HG03565 (cell line): ENCODE results near the gene CRLF1.
"Not testable (repeated sequence)": the region's sequence is repeated elsewhere in the genome, so short reads cannot be mapped to it uniquely, and the experiment has no call there.

ENCODE experiments used
- ATAC-seq: cut with Tn5 transposase; IDR thresholded peaks from one replicate; pipeline ENCODE4 v1.9.1; 2021; ENCODE audit warnings: mild to moderate bottlenecking, moderate library complexity; ENCODE audit not compliant: unreplicated experiment

The CRLF1 gene

DNA sequence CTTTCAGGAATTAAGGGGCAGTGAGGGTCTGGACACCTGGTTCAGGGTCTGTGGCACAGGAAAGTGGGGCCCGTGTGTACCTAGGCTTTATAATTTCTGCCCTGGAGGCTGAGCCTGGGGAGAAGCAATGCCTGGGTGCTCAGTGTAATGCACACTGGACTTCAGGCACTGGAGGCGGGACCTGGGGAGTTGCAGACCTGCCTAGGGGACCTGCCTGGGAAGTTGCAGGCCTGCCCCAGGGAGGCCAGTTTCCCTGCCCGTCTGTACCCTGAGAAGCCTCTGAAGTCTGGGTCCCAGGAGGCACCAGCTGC, 3.6 kb upstream of the CRLF1 start:
- ATAC-seq: no peak

- ATAC-seq: no peak
Measured at GRCh38 chr19:18609717-18610051, 3.1 kb upstream of the CRLF1 start.

DNA sequence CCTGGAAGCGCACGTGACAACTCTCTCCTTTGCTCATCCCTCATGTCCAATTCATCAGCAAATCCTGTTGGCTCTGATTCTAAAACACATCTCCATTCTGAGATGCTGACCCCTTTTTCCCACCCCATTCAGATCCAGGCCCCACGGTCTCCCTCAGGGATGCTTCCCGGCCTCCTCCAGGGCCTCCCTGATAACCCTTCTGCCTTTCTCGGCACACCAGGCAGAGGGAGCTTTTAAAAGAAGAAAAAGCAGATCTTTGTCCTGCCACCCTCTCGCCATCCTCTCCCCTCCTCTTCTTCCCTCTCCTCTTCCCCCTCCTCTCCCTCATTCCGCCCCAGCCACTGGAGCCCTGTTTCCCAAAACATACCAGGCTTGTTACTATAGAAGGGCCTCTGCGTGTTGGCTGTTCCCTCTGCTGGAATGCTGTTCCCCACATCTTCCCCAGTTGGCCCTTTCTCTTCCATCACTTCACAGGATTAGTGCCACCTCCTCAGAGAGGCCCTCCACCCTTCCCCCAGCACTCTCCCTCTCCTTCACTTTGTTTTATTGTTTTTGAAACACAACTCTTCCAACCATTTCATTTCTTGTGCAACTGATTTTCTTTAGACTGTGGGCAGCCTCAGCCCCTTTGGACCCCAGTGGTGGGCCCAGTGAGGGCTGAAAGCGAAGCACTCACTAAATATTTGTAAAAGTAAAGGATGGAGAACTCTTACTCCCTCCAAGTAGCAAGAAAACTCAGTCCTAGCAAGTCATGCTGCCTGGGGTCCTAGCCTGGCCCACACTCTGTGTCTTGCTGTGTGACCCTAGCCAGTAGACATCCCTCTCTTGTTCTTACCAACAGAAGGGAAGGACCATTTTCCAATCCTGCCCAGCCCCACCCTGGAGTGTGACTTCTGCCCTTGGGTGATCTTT, 2.5 kb upstream of the CRLF1 start:
- no peak for ATAC-seq

GRCh38 chr19:18608102-18608804, 1.7 kb upstream of the CRLF1 start:
- no peak for ATAC-seq

DNA sequence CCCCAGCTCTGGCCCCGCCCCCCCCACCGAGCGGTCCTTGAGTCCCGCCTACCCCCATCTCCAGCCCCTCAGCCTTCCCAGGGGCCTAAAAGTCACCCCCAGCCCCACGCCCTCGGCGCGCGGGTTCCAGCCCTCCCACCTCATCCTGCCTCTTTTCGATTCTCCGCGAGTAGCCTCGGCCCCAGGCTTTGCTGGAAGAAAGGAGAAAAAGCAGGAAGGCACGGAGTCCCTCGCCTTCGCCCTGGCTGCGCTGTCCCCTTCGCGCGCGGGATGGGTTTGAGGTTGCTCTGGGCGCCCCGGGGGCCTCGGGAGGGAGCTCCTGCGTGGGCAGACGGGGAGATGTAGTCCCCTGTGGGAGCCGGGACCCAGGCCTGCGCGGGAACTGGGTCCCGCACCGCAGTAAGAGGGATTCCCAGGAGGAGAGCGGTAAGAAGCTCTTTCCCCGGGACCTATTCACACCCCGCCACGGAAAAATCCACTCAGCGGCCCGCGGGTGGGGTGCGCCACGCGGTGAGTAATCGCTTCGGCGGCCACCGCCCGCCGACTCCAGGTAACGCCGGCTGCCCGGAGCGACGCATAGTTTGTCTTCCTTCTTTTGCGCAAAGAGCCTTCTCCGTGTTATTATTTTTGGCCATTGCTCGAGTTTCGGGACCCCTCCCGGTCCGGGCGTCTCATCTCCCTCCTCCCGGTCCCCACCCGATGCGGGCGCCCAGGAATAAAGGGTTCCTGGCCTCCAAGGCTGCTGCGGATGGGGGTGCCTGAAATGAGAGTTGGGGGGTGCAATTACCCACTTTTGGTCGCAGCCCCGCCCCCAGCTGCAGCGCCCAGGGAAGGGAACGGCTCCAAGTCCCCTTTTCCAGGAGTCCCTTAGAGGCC, 865 bp upstream of the CRLF1 start:
- no peak for ATAC-seq

DNA sequence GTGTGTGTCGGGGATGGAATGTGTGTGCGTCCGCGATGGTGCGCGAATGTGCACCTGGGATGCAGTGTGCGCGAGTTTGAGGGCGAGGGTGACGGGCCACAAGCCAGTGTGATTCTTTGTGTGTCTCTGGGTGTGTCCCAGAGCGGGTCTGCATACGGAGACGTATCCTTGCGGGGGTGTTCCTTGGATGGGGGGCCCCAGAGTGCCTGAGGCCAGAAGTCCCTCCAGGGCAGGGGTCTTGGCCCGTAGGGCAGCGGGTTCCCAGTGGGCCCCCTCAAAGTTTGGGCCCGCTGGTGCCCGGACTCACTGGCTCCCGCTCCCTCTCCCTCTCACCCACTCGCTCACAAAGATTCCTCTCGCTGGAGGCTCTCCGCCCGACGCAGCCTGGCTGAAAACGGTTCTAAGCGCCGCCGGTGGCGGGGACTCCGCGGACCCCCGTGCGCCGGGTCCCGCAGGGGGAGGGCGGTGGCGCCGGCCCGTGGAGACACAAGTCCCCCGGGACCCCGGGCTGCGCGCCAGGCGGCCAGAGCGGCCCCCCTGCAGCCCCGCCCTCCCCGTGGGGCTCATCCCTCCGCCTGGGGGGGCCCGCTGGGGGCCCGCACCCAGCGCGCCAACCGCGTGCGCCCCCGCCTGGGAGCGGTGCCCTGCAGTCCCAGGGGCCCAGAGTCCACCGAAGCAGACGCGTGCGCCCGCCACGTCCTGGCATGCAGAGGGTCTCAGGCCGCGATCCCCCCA, 886 bp downstream of the CRLF1 start:
- ATAC-seq: no peak

- ATAC-seq: no peak
Measured at GRCh38 chr19:18605196-18605545, 1.4 kb downstream of the CRLF1 start.

DNA sequence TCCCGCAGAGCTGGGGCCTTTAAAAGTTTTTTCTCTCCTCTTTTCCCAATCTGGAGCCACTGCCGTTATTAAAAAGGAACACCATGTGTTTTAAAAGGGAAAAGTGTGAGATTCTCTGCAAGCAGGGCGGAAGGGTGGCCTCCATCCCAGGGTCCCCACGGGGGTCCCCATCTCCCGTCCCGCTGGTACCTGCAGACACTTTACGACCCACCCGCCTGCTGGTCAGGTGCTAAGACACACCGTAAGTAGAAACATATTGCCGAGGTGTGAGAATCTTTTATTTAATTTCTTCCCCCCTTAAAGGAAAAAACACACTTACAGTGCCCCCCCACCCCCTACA, 1.8 kb downstream of the CRLF1 start:
- ATAC-seq: no peak

GRCh38 chr19:18603958-18604819, 2.4 kb downstream of the CRLF1 start:
- no peak for ATAC-seq

DNA sequence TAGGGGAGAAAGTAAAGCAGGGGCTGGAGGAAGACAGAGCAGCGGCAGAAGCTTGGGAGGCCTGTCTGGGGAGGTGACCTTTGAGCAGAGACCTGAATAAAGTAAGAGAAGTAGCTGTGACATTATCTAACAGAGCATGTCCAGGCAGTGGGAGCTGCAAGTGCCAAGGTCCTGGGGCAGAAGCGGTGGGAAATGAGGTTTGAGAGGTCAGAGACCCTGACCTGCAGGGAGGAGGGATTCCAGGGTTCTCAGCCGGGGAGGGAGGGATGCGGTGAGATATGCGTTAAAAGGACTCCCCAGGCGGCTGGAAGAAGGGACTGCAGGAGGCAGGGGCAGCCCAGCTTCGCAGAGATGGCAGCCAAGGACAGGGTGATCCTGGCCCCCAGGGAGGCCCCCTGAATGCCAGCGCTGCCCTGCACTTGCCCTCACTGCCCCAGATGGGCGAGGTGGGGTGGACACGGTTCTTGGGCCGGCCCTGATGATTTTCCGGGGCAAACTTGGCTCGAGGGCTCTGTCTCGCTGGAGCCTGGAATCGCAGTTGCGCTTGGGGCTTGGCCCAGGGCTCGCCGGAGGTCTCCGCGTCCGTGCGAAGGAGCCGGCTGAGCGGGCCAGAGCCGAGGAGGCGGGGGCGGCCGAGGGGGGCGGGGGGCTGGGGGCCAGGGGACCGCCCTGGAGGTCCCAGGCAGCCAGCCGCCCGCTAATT, 3.2 kb downstream of the CRLF1 start:
- no peak for ATAC-seq

DNA sequence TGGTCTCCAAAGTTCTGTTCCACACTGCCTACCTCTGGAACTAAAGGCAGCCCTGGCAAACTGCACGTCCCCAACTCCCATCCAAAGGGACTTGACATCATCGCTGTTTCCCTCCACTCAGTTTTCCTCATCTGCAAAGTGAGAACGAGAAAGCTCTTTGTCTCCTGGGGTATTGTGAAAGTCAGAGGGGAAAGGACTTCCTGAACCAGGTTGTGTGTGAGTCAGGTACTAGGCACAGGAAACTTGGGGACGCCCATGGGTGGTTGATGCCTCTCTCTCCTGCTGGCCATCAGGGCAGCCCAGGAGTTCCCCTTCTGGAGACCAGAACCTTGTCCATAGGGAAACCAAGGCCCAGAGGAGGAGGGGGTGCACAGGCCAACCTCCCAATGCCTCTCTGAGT, 4.7 kb downstream of the CRLF1 start:
- ATAC-seq: no peak

DNA sequence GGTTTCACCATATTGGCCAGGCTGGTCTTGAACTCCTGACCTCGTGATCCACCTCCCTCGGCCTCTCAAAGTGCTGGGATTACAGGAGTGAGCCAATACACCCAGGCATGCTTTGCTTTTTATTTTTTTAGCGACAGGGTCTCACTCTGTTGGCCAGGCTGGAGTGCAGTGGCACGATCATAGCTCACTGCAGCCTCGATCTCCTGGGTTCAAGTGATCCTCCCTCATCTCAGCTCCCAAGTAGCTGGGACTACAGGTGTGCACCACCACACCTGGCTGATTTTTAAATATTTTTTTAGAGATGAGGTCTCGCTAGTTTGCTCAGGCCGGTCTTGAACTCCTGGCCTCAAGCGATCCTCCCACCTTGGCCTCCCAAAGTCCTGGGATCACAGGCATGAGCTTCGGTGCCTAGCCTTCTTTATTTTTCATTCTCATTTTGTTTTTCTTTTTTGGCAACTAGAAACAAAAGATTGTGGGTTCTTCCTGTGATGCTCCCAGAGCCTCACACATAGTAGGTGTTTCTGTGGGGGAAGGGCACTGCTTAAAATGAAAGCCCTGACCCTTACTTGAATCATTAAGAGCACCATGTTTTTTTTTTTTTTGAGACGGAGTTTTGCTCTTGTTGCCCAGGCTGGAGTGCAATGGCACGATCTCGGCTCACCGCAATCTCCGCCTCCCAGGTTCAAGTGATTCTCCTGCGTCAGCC, 5.8 kb downstream of the CRLF1 start:
- not testable (repeated sequence) for ATAC-seq

DNA sequence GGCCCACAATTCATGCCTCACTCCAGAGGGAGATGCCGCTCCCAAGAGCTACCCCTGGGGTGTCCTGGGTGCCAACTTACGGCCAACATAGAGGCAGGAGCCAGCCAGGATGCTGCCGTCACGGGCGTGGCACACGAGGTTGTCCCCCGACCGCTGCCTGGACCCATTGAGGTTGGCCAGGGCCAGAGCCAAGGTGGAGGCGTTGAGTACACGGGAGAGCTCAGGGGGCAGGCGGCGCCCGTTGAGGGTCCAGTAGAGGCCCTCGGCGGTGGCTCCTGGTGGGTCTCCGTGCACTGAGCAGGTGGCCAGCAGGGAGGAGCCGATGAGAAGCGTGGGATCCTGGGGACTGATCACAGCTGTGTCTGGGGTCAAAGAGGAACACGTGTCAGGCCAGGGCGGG, 7.1 kb downstream of the CRLF1 start:
- no peak for ATAC-seq

DNA sequence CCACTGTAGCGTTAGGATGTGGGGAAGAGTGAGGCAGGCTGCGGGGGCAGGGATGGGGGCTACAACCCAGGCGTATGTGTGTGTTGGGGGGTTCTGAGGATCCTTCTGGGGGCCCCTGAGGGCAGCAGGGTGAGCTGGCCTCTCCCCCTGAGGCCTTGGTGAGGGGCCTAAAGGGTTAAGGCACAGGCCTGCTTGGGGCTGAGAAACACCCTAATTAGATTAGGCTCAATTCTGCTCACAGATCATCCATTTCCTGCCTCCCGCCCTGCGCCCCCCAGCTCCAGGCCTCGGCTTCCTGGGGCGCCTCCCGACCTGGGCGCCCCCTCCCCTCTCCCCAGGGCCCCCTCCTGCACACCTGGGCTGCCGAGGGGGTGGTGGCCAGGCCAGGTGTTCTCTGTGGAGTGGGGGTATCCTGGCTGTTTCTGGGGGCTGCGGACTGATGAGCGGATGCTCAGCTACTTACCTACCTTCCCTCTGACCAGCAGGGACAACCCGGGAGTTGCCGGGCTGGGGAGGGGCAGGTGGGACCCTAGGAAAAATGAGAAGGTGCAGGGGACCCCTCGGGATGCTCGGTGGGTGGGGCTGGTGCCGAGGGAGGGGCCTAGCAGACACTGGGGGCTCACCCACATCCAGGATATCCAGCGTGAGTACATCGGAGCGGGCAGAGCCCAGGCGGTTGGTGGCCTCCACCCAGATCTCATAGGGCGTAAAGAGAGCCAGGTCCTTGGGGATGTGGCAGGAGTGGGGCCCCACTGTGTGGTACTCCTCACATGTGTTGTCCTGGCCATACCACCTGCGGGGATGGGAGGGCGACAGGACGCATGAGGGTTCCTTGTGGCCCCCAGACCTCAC, 8.6 kb downstream of the CRLF1 start:
- no peak for ATAC-seq

DNA sequence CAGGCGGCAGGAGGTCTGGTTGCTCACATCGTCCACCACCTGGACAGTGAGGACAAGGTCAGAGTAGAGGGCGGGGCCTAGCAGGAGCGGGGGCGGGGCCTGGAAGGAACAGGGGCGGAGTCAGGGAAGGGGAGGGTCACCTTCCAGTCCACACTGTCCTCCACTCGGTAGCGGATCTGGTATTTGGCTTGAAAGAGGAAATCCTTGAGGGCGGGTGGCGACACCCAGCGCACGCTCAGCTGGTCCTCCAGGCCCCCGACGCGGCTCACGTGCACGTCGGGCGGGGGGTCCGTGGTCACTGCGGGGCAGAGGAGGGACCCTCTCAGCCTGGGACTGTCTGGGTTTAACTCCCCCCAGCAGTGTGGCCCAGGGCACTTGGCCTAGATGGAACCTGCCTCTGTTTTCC, 9.8 kb downstream of the CRLF1 start:
- no peak for ATAC-seq

DNA sequence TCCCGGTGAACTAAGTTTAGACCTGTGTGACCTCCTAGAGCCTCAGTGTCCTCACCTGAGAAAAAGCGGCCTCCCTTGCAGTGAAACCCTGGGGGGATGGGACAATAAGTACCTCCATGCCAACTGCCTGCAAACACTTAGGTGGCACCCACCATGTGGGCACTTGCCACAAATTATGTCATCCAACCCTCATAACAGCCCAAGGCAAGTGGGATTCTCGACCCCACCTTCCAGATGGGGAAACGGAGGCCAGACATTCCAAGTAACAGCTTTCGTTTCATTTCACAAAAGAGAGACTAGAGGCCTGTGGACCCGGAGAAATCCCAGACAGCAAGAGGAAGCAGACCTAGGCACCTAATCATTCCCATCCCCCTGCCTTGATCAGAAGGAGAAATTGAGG, 11.1 kb downstream of the CRLF1 start:
- ATAC-seq: no peak

DNA sequence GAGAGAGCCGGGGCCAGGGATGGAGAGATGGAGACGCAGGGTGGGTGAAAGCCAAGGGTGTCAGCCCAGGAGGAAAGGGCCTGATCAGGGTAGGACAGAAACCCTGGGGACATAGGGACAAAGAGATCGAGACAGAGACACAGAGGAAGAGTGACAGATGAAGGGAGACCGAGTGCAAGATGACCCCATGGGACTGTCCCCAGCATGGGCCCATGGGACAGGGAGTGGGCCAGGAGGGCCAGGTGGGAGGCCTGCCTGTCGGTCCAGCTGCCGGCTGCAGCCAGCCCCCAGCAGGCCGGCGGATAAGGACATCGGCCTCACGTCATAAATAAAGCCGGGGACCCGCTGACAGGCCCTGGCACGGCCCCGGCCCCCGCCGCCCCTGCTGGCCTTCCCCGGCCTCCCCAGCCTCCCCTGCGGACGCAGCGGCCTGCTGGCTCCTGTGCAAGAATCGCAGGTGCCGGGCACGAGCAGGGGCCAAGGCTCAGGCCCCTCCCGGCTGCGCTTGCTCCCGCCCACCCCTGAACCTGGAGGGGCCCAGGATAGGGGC, 11.7 kb downstream of the CRLF1 start:
- no peak for ATAC-seq
